Uterus (tissue), 2 donors: ENCODE measurements around the gene CRTC3.

ENCODE experiments used
- CTCF ChIP-seq, 4 experiments: fragments of 200-600 bp in 2 of 4; fragments of 450-650 bp in 2 of 4; sonication (generic) in 2 of 4; IDR thresholded peaks; one replicate each; pipeline ENCODE4 v1.5.1; 2016 to 2019; ENCODE audit warnings: antibody characterized with exemption in 4 of 4, mild to moderate bottlenecking in 2 of 4, moderate library complexity in 1 of 4
- POLR2A ChIP-seq, 2 donors: fragments of 450-650 bp; IDR thresholded peaks; one replicate each; pipeline ENCODE4 v1.6.1; 2016; ENCODE audit warnings: antibody characterized with exemption in 2 of 2, mild to moderate bottlenecking in 1 of 2, moderate library complexity in 1 of 2

GRCh38 chr15:90483637-90484036 is 46.1 kb upstream of the CRTC3 start:
- TF ChIP-seq CTCF (IDR thresholded peaks at IDR 0.05) = no peak
- no peak for TF ChIP-seq POLR2A (IDR thresholded peaks at IDR 0.05)
